NCI-H446 (cell line): ENCODE data around the gene NRXN2.

ENCODE experiments used
- DNase-seq, 2 experiments: peaks; one replicate each; lab custom pipeline; 2025; lab: John Stamatoyannopoulos, UW

Gene NRXN2

DNA sequence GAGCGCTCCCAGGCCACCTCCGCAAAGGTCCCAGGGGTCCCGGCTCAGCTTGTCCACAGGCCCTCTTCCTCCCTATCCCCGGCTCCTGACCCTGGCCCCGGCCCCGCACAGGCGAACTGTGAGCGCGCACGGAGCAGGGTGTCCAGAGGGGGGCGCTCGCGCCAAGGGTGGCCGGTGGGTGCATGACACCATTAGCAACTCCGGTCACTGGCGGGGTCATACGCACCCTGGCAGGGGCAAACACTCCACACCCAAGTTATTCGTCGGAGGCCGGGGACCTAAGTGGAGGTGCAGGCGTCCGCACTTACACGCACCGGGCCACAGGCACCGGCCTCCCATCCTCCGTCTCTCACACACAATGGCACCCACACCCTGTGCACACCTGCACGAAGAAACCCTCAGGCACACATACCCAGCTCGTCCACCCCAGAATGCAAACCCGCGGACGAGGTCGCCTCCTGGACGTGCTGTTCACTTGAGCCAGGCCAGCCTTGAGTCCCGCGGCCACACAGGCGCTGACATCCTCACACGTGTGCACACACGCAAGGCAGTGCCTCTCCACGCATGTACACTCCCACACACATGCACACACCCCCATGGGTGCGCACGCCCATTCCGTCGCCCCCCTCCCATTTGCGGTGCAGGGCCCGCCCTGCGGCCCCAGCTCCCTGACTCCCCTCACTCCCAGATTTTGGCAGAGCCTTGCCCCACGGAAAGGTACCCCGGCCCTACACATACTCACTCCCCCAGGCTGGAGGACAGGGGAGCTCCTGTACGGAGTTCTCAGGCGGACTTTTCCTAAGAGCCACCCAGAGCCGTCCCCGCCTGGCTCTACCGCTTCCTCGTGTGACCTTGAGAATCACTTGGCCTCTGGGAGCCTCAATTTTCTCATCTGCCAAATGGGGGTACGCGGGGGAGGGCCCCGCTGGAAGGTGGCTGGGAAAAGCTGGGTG, 20.9 kb upstream of the NRXN2 start, which contains the start of gene RASGRP2:
Gene RASGRP2, minus strand, starts transcription at position 552 of the 953 bp plus-strand sequence. CDS start 1,276 bp downstream, outside the sequence.
- DNase-seq: no peak

DNA sequence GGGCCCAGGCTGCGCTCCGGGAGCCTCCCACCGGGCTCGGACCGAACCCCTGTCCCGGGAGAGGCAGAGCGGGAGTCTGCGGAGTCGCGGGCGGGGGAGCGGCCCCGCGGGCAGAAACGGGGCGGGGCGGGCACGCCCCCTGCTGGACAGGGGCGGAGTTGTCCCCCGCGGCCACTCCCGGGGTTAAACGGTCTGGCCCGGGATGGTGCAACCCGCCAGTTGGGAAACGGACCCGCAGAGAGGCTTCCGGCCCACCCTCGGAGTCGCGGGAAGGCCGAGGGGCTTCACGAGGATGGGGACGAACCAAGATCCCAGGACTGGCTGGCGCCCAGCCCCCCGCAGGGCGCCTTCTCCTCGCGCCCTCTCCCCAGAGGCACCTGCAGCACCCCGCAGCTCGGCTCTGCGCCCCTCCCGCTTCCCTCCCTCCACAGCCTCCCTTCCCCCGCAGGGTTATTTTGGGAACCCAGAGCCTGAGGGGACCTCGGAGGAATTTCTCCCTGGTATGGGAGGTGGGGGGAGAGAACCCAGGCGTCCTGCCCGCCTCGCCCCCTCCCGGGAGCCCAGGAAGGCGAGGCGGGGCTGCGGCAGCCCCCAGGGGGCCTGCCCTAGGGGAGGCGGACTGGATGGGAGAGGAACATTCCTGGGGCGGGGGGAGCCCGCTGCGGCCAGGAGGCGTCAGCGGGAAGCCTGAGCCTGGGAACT, 20.0 kb upstream of the NRXN2 start:
- DNase-seq: peak in 1 of 2 experiments; percentile 33

DNA sequence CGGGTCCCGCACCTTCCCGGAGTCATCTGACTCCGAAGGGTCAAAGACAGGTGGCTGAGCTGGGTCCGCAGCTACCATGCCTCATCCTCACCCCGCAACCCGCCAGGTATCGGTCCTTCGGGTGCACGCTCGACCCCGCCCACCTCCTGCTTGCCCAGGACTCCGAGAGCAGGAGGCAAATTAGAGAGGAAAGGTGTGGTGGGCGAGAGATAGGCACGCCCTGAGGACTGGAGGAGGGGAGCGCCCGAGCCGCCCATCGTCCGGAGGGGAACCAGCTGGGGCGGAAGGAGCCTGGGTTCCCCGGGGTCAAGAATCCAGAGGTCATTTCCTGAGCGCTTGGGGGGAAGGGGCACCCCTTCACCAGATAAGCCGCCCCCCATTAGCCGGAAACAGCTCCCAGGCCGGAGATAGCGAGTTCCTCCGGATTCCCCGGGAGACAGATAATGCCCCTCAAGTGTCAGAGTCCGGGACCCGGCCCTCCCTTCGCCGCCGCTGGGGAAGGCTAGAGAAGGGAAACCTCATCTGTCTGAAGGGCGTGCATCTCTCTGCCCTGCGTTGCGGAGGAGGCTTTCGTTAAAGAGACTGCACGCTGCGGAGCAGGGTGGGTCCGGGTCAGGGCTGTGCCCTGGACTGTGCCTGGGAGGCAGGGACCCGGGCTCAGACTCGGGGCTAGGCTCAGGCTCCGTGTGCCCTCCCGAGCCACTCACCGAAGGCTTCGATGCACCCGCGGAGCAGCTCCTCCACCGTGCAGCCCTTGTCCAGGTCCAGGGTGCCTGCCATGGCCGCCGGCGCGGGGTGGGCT, 19.3 kb upstream of the NRXN2 start:
- no peak for DNase-seq

DNA sequence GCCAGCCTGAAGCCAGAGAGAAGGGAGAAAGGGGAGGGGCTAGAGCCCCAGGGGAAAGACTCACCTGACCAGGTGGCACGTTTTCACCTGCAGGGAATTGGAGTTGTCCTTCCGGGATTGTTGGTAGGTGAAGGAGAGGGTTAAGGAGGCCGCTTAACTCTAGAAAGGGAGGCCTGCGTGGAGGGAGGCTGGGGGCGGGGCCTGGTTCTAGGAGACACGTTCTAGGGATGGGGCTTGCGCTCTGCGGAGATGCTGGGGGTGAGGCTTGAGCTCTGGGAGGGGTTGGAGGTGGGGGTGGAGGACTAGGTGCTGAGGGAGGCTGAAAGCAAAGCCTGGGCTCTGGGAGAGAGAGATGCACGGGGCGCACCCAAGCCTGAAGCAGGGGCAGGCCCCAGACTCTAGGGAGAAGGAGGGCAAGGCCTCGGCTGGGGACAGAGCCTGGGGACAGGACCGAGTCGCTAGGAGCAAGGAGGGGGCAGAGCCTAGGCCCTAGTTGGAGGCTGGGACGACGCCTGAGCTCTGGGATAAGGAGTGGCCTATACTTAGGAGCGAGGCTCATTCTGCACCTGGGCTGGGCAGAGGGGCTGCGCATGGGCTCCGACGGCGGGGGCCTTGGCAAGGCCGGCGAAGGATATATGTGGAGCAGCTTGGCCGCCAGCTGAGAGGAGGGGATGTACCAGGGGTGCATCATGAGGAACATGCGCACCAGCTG, 18.5 kb upstream of the NRXN2 start:
- no peak for DNase-seq

DNA sequence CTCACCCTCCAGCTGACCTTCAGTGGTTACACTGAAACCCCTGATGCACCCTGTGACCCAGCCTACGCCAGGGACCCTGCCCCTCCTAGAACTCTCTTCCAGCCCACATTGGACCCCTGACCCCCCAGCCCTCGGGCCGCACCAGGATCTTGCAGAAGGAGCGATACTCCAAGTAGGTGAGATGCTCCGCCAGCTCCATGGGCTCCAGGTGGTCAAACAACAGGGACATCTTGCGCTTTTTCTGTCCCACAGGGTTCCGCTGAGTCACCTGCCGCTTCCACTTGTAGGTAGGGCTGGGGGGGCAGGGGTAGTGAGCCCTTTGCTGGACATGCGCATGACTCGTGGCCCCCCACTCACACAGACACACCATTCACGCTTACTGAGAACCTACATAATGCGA, 16.9 kb upstream of the NRXN2 start:
- DNase-seq: no peak

DNA sequence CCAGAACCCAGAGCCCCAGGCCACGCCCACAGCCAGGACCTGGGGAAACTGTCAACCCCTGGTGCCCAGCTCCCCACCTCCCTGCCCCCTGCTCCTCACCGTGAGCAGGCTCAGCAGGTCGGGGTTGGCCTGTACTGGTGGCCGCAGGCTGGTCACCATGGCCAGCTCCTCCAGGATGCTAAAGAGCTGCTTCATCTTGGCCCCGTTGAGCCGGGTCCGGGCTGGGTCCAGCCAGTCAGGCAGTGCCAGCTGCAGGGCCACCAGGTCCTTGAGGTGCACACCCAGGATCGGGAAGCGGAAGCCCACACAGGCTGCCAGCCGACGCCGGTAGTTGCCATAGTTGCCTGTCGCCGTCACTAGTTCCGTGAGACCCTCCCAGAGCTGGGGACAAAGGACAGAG, 13.7 kb upstream of the NRXN2 start:
- DNase-seq: no peak

DNA sequence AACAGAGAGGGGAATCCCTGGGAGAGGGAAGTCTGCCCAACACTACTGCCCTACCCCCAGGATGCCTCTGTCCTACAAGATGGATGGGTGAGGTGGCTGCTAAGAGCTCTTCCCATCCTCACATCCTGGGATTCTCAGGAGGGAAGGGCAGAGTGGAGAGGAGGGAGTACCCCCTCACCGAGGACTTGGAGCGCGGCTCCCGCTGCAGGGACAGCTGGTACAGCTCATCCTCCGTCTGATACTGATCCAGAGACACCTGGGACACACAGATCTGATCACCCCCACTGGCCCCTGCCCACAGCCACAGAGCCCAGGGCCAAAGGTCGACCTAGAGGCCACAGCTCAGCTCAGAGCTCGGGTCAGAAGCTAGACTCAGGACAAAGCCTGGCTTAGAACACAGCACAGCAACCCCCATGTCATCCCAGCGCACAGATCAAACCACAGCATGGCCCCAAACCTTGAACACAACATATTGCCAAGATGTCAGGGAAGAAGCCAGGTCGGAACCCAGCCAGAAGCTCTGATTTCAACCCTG, 12.8 kb upstream of the NRXN2 start:
- DNase-seq: no peak

DNA sequence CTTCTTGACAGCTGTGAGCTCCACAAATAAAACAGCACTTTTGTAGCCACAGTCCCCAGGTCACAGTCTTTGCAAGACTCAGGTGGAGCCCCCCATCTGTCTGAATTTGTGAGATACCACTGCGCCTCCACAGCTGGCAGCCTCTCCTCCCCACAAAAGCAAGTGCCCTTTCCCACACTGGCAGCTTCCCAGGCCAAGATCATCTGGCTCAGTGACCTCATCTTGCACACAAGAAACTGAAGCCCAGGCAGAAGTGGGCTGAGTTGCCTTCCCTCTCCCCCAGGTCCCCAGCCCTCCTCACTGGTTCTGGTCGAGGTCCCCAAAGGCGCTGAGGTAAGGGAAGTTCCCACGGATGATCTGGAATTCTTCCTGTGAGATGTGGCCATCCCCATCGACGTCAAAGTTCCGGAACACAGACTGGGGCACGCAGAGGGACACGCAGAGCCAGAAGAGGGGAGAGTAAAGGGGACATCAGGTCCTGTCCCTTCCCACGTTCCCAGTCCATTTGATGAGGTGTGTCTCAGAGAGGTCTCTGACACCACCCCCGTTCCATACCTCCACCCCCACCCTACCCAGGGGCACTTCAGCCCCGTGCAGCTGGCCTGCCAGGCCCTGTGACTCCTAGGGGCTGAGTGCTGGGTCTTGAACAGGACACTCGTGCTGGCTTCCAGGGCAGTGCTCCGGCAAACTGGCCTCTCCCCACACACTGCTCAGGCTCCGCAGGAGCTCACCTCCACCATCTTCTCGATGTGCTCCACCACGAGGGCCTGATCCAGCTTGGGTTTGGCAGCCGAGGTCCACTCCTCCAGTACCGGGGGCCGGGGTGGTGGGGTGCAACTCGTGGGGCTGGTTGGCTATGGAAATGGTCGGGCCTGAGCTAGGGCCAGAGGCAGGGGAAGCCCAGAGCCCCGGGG, 12.1 kb upstream of the NRXN2 start:
- no peak for DNase-seq

DNA sequence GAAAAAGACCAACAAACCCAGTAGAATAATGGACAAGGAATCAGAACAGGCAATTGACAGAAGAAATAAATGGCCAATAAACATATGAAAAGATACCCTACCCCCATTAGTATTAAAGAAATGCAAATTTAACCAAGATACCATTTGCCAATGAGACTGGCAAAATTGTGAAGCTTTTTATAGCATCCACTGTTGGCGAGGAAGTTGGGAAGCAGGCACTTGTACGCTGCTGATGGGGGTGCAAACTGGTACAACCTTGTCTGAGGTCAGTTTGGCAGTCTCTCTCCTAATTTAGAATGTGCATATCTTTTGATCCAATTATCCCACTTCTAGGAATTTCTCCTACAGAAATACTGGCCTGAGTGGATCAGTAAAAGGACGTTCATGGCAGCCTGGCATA, 8.6 kb upstream of the NRXN2 start:
- no peak for DNase-seq

DNA sequence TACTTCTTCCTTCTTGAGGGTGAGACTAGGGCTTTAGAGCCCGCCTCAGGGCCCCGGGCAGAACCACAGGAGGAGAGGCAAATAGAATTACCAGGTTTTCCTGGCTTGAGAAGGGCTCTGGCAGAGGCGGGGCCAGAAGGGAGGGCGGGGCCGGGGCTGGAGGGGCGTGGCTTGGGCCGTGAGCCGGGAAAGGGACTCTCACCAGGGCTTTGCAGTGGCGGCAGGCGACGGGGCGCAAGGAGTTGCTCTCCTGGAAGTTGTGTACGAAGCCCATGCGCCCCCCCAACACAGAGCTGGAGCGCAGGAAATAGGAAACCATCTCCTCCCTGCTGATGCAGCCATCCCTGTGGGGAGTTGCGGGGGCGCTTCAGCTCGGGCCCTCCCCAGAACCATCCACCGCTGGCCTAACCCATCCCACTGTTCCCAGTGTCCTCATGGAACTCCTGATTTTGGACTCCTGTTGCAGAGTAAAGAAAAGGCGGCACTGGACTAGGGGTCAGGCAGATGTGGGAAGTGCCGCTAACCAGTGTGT, 6.9 kb upstream of the NRXN2 start:
- DNase-seq: no peak

DNA sequence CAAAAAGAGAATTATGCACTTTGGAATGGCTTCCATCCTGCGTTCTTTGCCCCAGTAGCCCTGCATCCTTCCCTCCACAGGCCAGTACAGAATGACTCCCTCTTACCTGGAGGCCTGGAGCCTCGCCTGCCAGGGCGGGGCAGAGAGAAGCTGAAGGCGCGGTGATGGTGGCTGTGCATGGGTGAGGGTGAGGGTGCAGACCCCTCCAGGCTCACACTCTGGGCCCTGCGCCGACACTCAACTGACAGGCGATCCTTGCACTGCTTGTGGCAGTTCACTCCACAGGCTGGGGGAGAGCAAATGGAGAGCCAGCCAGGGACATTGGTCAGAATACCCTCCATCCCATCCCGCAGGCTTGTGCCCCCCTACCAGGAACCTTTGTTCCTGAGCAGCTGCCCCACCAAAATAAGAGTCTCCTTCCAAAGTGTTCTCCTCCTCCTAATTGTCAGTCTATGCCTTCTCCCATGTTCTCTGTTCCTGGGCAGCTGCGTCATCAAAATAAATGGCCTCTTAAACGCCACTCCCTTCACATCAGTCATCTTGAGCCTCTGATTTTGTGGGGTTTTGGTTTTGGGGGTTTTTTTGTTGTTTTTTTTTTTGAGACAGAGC, 5.9 kb upstream of the NRXN2 start:
- DNase-seq: no peak

DNA sequence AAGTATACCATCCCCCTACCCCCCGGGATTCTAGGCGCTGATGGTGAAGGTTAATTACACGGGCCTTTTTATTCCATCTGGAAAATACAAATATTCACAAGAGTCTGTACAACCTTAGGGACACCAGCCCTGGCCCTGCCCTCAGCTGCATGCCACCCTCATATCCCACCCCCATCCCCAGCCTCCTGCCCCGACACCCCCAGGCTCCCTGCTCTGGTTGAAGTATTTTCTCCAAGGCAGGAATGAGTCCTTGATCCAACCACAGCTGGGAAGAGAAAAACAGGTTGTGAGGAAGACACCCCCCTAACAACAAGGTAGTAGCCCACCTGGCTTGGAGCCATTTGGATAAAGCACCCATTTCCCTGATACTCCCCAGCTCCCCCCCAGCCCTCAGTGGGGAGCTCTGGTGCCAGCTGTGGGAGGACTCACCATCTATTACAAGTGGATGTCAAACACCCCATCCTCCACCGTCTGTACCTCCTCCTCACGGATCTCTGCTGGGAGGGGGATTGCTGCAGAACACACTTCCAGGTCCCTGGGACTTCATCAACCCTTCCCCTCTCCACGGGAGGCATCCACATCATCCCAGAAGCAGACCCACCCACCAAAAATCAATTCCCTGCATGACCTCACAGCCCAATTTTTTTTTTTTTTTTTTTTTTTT, 4.0 kb upstream of the NRXN2 start:
- DNase-seq: no peak

DNA sequence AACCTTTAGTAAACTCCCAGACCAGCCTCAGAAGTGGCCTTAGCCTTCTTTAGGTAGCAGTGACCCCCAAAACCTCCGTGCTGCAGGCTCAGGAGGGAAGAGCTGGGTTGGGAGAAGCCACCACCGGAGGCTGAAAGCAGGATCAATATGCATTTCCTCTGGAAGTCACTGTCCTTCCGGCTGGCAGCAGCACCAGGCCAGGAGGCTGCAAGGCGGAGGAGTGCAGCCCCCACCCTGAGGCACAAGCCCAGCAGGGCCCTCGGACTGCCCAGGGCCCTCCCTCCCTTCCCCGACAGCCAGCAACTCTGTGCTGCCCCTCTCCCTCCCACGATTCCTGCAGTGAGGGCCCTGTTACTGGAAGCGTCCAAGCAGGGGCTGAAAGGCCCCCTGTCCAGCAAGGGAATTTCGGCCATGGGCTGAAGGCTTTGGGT, 3.2 kb upstream of the NRXN2 start:
- no peak for DNase-seq

DNA sequence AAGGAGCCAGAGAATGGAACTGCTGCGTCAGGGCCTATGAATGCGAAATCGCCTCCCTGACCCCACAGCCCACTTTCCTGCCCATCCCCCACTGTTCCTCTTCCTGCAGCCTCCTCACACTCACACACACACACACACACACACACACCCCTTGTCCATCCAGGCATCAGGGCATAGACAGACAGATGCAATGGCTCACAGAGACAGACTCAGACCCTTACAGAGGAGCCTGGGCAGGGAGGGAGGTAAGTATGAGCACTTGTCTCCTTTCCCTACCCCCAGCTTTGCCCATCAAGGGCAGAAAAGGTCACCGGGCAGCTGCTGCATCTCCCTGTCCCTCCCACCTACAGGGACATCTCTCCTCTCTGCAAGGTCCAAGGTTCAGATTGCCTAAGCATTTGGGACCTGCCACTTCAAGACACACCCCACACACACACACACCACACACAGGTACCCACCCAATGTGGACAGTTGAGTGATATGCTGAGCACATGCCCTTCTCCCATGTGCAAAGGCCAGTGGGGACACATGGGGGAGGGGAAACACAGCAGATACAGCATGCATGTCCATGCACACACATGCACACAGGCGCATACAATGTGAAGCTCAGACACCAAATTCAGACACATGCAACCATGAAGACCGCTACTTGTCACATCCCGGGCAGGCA, 2.0 kb upstream of the NRXN2 start:
- DNase-seq: no peak

DNA sequence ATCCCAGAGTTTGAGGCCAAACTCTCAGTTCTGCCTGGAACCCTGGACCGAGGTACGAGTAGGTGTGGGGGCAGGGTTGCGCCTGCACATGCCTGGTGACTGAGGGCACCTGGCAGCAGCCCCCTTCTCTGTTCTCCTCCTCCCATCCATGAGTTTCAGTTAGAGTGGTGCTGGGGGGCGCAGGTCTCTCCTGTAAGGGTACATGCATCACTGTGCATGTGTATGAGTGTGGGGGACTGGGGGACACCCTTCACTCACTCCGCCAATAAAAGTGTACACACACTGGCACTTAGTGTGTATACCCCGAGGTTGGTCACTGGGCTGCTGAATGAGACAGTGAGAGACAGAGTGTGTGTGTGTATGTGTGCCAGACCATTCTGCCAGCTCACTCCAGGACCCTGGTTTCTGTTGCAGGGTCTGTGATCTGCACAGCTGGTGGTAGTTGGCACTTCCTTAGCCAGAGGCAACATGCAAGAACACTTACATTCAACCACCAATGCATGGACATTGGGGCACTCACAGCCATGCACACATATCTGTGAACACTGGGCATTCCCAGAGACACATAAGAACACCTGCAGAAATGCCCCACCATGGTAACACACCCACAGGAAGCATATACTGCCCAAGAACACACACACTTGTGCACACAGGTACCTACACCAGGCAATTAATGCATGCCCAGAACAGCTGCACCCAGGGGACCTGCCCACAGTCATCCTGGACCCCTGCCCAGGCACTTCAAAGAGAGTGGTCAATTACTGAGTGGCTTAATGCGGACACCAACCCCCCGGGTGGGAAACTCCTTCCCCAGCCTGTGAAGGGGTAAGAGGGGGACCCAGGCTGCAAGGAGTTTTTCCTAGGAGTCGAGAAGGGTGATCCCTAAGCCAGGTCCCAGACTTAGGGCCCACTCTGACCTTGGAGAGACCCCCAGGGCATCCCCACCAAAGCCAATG, 1.2 kb upstream of the NRXN2 start:
- DNase-seq: no peak

DNA sequence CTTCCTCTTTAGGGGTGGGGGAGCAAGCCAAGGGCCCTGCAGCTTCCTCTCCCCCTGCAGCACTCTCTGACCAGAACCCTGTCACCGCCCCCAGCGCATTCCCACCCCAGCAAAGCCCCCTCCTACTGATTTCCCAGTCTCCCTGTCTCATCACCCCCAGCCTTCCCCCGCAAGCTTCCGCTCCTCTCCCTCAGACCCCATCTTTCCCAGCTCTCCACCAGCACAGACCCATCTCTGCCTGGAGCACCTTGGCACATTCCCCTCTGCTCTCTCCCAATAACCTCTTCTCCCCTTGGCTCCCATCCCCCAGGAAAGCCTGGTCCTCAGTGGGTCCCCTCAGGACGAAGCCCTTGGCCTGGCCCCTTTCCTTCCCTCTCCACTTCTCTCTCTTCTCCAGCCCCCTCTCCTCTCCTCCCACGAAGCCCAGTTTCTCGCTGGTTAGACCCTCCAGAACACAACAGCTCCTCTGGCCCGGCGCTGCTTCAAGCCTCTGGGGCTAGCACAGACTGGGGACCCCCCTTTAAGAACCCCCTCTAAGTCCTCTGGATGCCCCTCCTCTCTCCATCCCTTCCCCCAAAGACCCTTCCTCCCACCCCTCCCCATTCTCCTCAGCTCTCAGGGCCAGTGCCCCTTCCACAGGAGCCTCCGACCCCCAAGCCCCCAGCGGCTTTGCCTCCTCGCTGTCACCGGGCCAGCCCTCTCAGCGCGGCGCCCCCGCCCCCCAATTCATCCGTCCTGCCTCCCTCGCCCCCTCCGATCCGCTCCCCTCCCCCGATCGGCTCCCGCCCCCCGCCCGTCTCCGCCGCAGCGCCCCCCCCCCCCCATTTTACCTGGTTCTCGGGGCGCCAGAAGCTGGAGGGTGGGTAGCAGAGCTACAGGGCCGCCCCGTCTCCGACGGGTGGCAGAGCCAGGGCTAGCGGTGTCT, 594 bp downstream of the NRXN2 start:
- no peak for DNase-seq
